ENCODE data around the gene NEURL4.

The NEURL4 gene

DNA sequence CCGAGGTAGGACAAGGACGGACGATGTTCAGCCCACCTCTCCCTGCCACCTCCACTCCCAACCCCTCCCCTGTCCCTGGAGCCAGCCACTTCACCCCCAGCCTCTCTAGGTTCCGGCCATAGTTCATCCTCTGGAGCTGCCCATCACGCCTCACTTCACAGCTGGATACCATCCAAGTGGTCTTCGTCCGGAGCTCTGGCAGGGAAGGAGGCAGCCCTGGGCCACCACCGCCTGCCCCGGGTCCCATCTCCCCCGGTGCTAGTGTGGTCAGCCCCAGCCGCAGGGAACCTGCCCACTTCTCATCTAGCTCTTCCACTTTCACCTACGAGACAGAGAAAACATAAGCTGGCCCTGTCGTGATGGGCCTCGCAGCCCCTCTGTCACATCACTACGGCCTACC, 7.7 kb downstream of the NEURL4 start:
- no peak for DNase-seq

DNA sequence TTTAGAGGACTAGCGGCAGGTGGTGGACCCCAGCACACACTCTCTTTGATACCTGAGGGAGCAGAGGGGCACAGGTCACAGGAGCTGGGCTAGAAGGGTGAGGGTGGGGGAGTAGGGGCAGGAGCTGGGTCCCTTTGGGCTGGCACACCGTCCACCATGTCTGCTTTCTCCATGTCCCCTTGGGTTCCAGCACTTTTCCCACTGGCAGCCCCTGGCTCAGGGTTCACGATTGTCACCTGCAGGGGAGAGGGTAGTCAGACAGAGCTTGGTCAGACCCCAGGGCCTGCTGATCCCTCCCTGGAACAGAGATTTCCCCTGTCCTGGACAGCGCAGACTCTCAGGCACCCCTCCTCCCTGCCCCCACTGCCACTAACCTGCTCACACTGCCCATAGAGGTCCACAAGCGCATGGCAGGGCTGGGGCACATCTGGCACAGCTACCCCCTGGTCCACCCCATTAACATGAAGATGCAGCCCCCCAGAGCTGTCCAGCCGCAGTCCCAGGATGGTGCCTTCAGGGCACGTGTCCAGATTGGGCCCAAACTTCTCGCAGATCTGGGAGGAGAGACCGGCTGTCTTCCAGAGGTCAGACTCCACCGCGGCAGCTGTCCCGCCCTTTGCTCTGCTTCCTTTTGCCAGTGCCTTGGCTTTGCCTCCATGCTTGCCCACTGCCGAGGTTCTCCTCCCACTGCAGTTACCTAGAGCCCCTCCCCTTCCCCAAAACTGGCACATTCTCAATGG, 10.8 kb downstream of the NEURL4 start:
- no peak for DNase-seq

DNA sequence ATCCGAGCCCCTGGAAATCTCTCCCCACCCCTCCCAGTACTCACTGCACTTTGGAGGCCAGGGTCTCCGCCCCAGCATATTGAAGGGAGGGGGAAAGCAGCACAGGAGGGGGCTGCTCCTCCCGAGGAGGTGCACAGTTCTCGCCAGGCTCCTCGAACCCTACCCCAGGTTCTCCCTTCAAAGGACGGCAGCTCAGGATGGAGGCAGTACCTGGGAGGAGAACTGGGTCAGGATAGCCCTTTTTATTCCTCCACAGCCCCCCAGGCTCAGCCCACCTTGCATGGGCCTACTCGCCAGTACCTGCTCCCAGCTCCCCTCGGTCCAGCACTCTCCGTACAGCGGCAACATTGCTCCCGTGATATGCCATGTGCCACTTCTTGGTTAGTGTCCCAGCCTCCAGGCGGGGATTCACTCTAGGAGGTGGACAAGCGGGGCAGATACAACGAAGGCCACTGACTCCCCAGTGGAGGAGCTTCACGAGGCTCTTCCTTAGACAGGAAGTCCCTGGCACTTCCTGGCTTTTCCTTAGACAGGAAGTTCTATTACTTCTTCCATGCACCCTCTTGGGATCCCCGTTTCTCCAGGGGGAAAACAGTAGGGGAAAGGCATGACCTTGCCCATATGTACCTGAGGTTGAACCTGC, 11.9 kb downstream of the NEURL4 start:
- DNase-seq, result no peak

DNA sequence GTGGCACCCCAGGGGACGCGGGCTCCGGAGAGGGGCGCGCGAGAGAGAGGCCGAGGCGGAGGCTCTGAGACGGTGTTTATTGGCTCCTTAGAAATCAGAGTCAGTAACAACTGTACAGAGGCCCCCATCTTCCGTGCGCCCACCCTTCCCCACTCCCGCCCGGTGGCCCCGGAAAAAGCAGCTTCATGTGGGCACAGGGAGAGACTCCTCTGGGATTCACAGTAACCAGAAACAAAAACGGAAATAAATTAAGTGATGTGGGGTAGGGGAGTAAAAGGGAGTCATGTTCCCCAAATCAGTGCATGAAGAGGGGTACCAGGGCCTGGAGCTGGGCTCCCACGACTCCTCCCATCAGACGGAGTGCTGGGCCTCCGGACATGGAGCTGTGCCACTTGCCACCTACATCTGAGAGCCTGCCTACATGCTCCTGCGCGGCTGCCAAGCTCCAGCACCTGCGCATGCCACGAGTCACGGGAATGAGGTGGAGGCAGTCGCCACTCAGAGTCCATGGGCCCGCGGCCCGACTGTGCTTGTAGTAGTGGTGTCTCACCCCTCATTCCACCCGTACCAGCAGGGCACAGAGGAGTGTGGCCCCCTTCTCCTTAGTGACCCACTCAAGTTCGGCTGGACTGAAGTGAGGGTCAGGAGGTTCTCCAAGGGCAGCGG, 13.4 kb downstream of the NEURL4 start:
- DNase-seq, result no peak

DNA sequence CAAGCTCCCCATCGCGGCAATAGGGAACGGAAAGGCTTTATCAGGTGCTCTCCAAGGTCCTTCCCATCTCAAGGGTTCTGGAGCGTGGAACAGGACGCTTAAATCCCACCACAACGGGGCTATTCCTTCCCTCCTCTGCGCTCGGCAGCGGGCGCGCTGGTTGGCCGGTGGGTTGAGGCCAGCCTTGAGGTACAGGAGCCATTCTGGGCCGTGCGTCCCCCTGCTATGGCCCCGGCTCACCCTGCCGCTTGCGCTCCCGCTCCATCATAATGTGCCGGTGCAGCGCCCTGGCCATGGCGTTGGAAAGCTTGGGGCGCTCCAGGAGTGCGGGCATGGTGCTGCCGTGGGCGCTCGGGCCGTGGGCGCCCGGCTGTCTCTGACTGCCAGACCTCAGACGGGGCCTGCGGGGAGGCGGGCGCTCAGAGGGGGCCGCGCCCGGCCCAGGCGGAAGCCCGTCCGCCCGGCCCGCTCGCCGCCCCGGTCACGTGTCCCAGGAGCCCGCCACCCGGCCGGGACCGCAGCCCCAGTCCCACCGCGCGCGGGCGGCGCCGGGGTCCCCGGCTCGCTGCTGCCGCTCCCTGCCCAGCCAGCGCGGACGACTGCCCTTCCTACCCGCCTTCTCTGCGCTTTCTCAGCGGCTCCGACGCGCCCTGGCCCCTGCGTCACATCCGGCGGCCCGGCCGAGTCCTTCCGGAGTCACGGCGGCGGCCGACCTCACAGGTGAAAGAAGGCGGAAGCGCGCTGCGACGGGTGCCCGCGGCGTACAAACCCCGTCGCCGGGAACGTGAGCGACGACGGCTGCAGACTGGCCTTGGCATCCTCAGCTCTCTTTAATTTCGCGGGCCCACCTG, 14.2 kb downstream of the NEURL4 start, which contains the start of gene GPS2:
Gene GPS2, minus strand, starts transcription at position 642 of the 851 bp plus-strand sequence. Its CDS starts 308 bp downstream, at position 334.
- peak; percentile 94 for DNase-seq

DNA sequence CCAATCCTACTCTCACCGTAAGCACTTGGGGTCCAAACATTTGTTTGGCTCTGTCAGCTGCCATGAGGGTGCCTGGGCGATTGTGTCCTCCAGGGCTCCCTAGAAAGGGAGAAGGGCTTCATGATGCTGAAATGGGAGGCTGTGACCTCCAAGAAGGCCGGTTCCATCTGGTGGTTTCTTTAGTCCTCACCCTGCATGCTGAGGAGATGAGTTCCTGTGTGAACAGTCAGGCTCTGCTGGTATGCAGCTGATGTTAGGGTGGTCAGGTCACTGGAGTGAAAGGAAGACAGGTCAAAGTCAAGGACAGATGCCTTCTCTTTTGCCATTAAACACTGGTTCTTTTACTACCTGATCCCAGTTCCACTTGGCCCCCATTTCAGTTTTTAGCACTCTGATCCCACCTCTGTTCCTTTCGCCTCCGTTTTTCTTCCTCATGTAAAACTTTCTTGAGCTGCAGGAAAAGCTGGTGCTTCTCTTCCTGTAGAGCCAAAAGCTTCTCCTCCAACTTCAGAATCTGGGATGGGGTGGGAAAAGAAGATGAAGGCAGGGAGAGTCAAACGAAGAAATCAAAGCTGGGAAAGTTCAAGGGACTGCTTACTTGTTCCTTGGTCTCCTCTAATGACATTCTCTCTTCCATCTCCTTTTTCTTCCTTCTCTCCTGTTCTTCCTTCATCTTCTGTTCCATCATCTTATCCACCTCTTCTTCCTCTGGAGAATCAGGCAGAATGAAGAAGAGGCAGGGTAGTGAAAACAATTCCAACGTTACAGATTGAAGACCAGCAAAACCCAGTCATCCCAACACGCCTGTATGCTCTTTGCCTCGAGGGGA, 15.0 kb downstream of the NEURL4 start:
- DNase-seq, result no peak

DNA sequence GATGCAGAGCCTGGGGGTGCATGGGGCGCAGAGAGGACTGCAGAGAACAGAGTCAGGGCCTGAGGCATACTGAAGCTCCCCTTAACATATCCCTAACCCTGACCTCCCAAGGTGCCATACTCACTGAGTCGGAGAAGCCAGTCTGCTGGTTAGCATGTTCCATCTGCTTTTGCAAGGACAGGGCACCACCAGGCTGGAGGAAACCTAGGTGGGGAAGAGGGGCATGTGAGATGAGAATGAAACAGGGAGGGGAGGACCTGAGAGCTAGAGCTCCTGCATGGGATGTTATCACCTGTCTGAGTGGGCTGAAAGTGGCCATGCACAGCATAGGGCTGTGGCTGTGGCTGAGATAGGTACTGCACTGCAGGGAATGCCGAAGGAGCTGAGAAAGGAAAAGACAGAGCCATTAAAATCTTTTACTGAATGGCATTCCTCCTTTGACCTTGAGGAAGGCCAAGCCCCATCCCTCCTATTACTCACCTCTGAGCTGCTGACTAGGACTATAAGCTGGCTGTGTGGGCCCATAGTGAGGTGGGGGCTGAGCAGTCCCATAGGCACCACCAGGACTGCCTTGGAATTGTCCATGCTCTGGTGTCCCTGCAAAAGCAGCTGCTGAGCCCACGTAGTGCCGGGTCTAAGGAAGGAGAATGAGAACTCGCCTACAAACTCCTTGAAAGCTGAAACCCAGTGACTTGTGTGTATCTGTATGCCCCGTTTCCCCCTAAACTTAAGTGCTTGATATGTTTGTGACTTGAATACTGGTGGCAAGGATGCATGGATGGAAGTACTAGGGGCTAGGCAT, 15.8 kb downstream of the NEURL4 start:
- DNase-seq, result no peak

DNA sequence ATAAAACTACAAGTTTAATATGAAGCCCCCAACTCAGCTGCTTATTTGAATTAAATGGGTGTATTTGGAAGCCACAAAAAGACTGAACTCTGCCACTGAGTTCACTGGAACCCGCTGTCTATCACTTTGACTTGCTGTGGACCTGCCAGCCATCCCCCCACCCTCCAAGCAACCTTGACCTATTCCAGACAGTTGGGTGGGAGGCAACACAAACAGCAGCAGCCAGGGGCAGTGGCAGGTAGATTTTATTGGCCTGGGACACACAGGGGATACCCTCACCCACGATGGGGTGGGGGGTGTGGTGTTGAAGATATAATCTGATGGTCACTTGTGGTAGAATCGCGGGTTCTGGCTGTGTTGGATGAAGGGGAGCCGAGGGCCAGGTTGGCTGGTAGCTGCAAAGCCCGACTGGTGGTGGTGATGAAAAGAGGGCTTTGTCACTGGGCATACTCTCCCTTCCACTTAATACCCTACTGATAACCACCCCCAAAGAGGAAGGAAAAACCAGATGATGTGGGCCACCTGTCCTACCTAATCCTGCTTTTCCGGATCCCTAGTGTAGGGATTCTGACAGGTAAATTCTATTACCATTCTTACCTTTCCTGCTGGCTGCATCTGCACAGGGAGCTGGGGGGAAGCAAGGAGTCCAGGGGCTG, 16.6 kb downstream of the NEURL4 start:
- no peak for DNase-seq

DNA sequence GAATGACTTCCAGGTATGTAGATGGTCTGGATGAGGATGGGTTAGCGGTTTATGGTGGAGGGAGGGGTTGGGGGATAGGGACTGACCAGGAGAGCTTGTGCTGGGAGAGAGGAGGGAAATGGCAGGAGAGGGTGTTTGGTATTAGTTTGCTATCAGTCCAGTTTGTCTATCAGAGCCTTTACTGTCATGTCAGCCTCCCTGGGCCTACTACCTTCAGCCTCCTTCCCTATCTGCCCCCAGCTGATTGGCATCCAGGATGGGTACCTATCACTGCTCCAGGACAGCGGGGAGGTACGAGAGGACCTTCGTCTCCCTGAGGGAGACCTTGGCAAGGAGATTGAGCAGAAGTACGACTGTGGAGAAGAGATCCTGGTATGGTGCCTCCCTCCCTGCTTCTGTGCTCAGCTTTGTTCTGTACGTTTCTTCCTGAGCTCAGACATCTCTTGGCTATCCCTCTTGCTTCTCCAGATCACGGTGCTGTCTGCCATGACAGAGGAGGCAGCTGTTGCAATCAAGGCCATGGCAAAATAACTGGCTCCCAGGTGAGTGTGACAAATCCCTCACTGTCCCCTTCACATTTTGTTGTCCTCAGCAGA, 17.9 kb downstream of the NEURL4 start:
- DNase-seq, result no peak

DNA sequence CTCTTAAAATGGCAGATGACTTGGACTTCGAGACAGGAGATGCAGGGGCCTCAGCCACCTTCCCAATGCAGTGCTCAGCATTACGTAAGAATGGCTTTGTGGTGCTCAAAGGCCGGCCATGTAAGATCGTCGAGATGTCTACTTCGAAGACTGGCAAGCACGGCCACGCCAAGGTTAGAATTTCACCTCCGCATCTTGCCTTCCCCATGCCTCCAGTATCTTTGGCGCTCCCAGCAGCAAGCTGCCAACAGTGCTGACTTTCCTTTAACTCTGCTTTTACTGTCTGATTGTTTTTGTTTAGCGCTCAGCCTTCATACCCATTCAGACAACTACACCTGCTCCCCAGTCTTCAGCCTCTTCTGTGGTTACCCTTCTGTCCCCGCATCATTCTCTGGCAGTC, 19.5 kb downstream of the NEURL4 start:
- no peak for DNase-seq

DNA sequence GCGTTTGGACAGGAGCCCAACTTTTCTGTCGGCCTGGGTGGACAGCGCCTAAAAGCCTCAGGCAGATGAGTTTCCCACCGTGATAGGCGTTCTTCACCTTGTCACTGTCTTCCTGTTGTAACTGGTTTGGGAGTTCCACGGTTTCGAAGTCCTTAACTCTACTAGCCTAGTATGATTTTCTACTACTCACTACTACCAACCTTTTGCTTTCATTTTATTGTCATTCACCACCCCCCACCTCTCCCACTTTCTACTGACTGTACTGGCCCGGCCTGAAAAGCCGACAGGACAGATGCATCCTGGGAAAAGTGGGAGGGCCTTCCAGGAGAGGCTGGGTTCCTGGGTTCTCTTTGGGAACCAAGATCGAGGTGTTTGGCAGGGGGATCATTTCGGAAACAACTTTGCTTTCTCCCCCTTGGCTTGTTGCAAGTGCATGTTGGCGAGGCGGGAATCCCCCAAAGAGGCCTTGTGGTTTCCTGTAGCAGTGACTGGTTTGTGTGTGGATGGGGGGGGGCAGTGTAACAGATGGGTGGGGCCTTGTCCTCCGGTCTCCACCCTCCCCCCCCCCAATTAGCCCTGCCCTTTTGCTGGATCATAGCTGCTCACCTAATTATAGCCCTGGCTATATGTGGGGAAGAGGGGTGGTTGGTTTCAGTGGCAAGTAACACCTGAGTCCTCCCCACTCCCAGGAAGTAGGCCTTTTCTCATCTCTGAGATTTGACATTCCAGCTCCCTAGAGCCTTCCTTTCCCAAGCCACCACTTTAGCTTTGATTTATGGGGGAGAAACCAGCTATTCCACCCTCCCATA, 20.3 kb downstream of the NEURL4 start:
- peak; percentile 96 for DNase-seq

DNA sequence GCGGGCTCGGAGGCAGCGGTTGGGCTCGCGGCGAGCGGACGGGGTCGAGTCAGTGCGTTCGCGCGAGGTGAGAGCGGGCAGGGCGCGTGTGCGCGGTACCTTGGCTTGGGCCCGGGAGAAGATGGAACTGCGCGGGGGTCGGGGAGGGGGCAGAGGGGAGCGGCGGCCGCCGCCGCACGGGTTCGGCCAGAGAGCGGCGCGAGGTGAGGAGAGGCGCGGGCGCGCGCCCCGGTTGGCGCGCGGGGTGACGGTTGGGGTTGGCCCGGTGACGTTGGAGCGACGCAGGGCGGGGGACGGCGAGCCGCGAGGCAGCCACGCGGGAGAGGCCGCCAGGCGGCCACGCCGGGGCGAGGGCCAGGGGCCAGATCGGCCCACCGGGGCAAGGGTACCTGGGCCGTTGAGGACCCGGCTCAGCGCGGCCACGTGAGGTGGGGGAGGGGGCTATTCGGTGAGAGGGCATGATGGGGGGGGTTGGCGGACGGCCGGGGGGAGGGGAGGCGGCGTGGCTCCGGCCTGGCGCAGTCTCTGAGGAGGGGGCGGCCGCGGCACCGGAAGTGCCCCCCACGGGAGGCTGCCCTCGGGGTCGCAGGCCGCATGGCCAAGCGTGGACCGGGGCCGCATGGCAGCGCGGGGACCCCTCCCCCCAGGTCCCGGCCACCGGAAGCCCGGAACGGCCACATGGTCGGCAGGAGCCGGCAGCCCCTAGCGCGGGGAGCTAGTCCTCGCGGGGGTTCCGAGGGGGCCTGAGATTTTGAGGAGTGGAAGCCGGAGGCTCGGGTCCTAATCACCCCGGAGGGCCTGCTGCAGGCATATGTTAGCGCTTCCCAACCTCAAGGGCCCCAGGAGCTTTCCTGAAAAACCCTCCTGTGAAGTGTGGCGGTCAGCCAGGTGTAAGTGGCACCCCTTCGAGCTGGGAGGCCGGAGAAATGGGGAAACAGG, 21.2 kb downstream of the NEURL4 start:
- peak; percentile 66 for DNase-seq

DNA sequence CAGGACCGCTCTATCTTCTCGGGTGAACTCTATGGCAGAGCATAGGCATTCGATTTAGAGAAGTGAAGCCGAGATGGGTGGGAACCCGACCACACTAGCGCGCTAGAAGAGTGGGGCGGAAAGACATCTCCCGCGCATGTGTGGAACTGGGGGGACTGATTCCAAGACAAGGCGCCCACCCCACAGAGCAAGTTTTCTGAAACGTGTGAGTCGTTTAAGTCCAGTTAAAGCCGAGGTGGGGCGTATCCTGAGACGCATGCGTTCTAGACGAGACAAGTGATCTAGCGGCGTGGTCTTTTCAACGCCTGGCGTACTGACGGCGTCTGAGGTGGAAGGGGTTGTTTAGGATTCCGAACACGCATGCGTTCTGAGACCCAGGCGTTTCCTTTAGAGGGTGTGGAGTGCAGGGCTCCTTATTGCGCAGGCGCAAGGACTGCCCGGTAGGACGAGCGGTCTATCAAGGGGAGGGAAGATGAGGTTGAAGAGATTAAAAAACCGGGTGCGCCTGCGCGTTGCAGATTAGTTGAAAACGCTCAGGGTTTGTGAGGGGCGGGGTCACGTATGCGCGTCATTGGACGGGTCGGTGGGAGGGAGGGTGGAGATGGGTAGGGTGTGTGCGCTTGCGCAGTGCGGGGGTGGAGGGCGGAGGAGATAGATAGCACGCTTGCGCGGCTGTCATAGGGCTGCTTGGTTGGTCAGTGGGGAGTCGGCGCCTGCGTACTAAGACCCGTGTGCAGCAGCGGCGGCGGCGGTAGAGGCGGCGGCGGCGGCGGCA, 22.0 kb downstream of the NEURL4 start, which contains the start of gene EIF5A:
Gene EIF5A, plus strand, starts transcription at position 718 of the 775 bp plus-strand sequence. CDS start 2,008 bp downstream, outside the sequence.
- DNase-seq, result peak; percentile 100

DNA sequence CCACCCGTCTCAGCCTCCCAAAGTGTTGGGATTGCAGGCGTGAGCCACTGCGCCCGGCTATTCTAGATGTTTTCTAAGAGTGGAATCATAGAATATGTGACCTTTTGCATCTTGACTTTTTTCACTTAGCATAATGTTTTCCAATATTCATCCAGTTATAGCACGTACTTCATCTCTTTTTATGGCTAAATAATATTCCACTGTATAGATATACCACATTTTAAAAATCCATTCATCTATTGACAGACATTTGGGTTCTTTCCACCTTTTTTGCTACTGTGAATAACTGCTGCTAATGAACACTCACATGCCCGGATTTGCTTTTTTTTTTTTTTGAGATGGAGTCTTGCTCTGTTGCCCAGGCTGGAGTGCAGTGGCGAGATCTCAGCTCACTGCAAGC, 25.0 kb downstream of the NEURL4 start:
- DNase-seq, result no peak

DNA sequence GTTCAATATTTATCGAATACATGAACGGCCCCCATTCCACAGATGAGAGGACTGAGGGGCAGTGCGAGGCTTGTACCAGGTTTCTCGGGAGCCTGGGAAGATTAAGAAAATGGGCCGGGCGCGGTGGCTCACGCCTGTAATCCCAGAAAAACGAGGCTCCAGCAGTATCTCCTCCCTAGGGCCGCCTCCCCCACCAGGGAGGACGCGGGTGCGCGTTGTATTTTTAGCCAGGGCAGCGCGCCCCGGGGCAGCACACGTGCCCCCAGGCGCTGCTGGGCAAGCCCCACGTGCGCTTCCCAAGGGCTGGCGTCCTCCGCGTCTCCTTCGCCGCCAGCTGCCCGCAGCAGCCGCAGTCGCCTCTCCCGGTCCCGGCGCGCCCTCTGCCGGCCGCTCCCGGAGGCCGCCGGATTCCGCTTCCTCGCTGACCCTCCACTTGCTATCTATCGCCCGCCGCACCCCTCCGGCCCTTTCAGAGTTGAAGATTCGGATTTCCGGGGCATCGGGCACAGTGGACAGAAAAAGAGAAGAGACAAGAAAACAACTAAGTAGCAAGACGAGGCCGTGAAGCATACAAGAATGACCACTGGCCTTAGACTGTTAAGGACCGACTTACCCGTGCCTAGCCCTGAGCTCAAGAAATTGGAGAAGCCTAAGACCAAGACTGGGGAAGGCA, 32.8 kb downstream of the NEURL4 start:
- peak; percentile 71 for DNase-seq
